ENCODE data around the gene FXYD1.

DNA sequence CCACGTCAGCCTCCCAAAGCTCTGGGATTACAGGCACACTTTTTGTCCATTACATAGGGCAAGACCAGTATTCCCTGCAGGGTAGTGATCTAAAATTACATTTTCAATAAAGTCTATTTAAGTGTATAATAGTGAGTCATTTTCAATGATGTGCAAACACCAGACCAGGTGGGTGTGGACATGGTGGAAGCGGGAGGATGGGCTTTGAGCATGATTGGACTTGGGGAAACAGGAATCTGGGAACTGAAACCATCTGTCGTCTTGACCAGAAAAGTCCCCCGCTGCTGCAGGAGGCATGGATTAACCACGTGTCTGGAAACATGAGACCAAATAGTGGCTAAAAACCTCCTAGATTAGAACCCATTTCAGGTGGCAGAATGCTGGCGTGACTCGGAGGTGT lies 18.1 kb upstream of the FXYD1 start:
- TF ChIP-seq HDGF (IDR thresholded peaks at IDR 0.05; ENCODE audit: borderline replicate concordance) (no peak), NFRKB (IDR thresholded peaks at IDR 0.05) (no peak), FOXK2 (IDR thresholded peaks at IDR 0.05) (no peak), SP1 (IDR thresholded peaks at IDR 0.05) (no peak), ELF4 (IDR thresholded peaks at IDR 0.05) (no peak), FOXA1 (IDR thresholded peaks at IDR 0.05) (no peak), LEF1 (IDR thresholded peaks at IDR 0.05; ENCODE audit: borderline replicate concordance) (no peak), ZNF384 (IDR thresholded peaks at IDR 0.05) (no peak), FOXM1 (IDR thresholded peaks at IDR 0.05; ENCODE audit: borderline replicate concordance) (no peak), BHLHE40 (IDR thresholded peaks at IDR 0.05; ENCODE audit: borderline replicate concordance) (no peak), L3MBTL2 (conservative IDR thresholded peaks at IDR 0.05) (no peak), TARDBP (IDR thresholded peaks at IDR 0.05) (no peak)
- TF ChIP-seq, protein P1, sequence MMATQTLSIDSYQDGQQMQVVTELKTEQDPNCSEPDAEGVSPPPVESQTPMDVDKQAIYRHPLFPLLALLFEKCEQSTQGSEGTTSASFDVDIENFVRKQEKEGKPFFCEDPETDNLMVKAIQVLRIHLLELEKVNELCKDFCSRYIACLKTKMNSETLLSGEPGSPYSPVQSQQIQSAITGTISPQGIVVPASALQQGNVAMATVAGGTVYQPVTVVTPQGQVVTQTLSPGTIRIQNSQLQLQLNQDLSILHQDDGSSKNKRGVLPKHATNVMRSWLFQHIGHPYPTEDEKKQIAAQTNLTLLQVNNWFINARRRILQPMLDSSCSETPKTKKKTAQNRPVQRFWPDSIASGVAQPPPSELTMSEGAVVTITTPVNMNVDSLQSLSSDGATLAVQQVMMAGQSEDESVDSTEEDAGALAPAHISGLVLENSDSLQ (IDR thresholded peaks at IDR 0.05) = no peak
